GM12878 (cell line): ENCODE measurements around the gene FIG4. TPM values are rescaled to one million over a fixed set of nuclear protein-coding genes. Genes with fewer than 3 reads are reported as not detected.

Source experiments
- ATAC-seq: fragments of 200-7000 bp; cut with Tn5 transposase; 3 replicates; pipeline ENCODE4 v1.9.1; 2020; ENCODE audit warnings: mild to moderate bottlenecking, moderate library complexity
- BruUV-seq: library from RNA; stranded (reverse); fragments of 400-500 nt; replicated peaks from 2 replicates; lab custom pipeline; 2021; lab: Mats Ljungman, UMichigan
- CTCF ChIA-PET: fragments of 300-600 bp; sonication (Branson Sonifier 250); formaldehyde crosslinking; extraction: SDS; loops from one replicate; lab custom pipeline; 2021; ENCODE audit warnings: inconsistent platforms; lab: Yijun Ruan, JAX
- POLR2A ChIA-PET: fragments of 350-600 bp; formaldehyde crosslinking; extraction: SDS; loops from one replicate; lab custom pipeline; 2021; ENCODE audit warnings: inconsistent platforms; lab: Charles Lee
- RAD21 ChIA-PET: fragments of 300-600 bp; sonication (Branson Sonifier 250); formaldehyde crosslinking; loops from one replicate; lab custom pipeline; 2023; ENCODE audit warnings: antibody characterized with exemption; ENCODE audit not compliant: unreplicated experiment; lab: Charles Lee
- SMC1A ChIA-PET: fragments of 300-600 bp; sonication (Branson Sonifier 250); formaldehyde crosslinking; loops from one replicate; lab custom pipeline; 2023; ENCODE audit not compliant: unreplicated experiment, uncharacterized antibody; lab: Charles Lee
- DNase-seq: peaks from one replicate; pipeline ENCODE4 v3.0.0-alpha.2; 2011; ENCODE audit warnings: low read depth, low spot score
- FAIRE-seq: peaks from 3 replicates; lab custom pipeline; 2011; peaks lifted over from hg19 to GRCh38; lab: Jason Lieb, UNC
- H2AFZ ChIP-seq: 2 replicates; pipeline ENCODE4 v1.6.0; 2011; ENCODE audit warnings: low read depth, low read length, control low read depth; ENCODE audit not compliant: control insufficient read depth
- H3K27ac ChIP-seq: 2 replicates; pipeline ENCODE4 v1.5.1; 2011; ENCODE audit warnings: control low read depth; ENCODE audit not compliant: control insufficient read depth, insufficient read depth
- H3K27me3 ChIP-seq, 2 experiments: replicated peaks in 1 of 2; 2 replicates each; pipeline versions ENCODE4 v1.6.0 to v1.6.1; 2011; ENCODE audit warnings: low read length in 1 of 2; ENCODE audit not compliant: control insufficient read depth in 2 of 2, insufficient read depth in 2 of 2
- H3K36me3 ChIP-seq, 2 experiments: 2 replicates each; pipeline ENCODE4 v1.5.1; 2011; ENCODE audit warnings: low read length in 1 of 2; ENCODE audit not compliant: control insufficient read depth in 2 of 2, insufficient read depth in 2 of 2
- H3K4me1 ChIP-seq: 2 replicates; pipeline ENCODE4 v1.6.1; 2011; ENCODE audit warnings: mild to moderate bottlenecking, low read length, moderate library complexity, mixed read lengths; ENCODE audit not compliant: control insufficient read depth, insufficient read depth
- H3K4me2 ChIP-seq: 2 replicates; pipeline ENCODE4 v1.6.0; 2011; ENCODE audit warnings: control low read depth; ENCODE audit not compliant: control insufficient read depth, insufficient read depth
- H3K4me3 ChIP-seq: fragments of 200-600 bp; sonication (generic); 2 replicates; pipeline ENCODE4 v1.5.1; 2016
- H3K79me2 ChIP-seq: 2 replicates; pipeline ENCODE4 v1.6.0; 2011; ENCODE audit warnings: low read length; ENCODE audit not compliant: control insufficient read depth, insufficient read depth
- H3K9ac ChIP-seq: 2 replicates; pipeline ENCODE4 v1.8.0; 2011; ENCODE audit warnings: low read length, control low read depth, mixed read lengths; ENCODE audit not compliant: control insufficient read depth, insufficient read depth
- H3K9me3 ChIP-seq: replicated peaks from 3 replicates; pipeline ENCODE4 v1.5.1; 2011; ENCODE audit warnings: mild to moderate bottlenecking, low read length; ENCODE audit not compliant: control insufficient read depth, insufficient read depth
- H4K20me1 ChIP-seq: 2 replicates; pipeline ENCODE4 v1.6.0; 2011; ENCODE audit not compliant: control insufficient read depth, insufficient read depth
- CHD4 ChIP-seq: fragments of 200-600 bp; sonication (generic); IDR thresholded peaks from 2 replicates; pipeline ENCODE4 v1.6.1; 2016; ENCODE audit warnings: mild to moderate bottlenecking
- CREM ChIP-seq: IDR thresholded peaks from 2 replicates; pipeline ENCODE4 v1.6.1; 2014; ENCODE audit warnings: antibody characterized with exemption, low read depth
- HDGF ChIP-seq: fragments of 450-650 bp; IDR thresholded peaks from 2 replicates; pipeline ENCODE4 v1.6.1; 2016; ENCODE audit warnings: antibody characterized with exemption
- MTA2 ChIP-seq: fragments of 450-650 bp; IDR thresholded peaks from 2 replicates; pipeline ENCODE4 v1.6.1; 2016; ENCODE audit warnings: low read depth, mild to moderate bottlenecking, moderate library complexity
- RCOR1 ChIP-seq: conservative IDR thresholded peaks from 2 replicates; pipeline ENCODE4 v1.6.1; 2012; ENCODE audit warnings: low read depth, low read length, improper control_type of control experiment
- RELA ChIP-seq: fragments of 450-650 bp; IDR thresholded peaks from 2 replicates; pipeline ENCODE4 v1.8.0; 2014; ENCODE audit warnings: borderline replicate concordance; ENCODE audit not compliant: partially characterized antibody
- SKIL ChIP-seq: fragments of 450-650 bp; IDR thresholded peaks from 2 replicates; pipeline ENCODE4 v1.6.1; 2017; ENCODE audit warnings: mild to moderate bottlenecking, low read depth, inconsistent platforms; ENCODE audit not compliant: poor library complexity, severe bottlenecking
- ZSCAN29 ChIP-seq: fragments of 450-650 bp; IDR thresholded peaks from 2 replicates; pipeline ENCODE4 v1.6.1; 2017; ENCODE audit warnings: mild to moderate bottlenecking, moderate library complexity
- WGBS: methylation state at CpG from one replicate; pipeline ENCODE4 v1.1.6; 2016; ENCODE audit warnings: low lambda C conversion rate; ENCODE audit not compliant: insufficient replicate concordance, insufficient coverage; ENCODE audit errors: missing lambda C conversion rate; 5-methylcytosine and 5-hydroxymethylcytosine counted together
- in situ Hi-C: fragments of 300-500 bp; cut with MboI; formaldehyde crosslinking; loops from 9 replicates; pipeline ENCODE4 v1.14.3; 2018; ENCODE audit warnings: mixed read lengths
- intact Hi-C: fragments of 100-400 bp; cut with micrococcal nuclease; formaldehyde crosslinking; loops from one replicate; pipeline ENCODE4 v1.14.2; 2022; ENCODE audit not compliant: unreplicated experiment
- polyA plus RNA-seq, 11 experiments: library from polyadenylated mRNA; depleted of rRNA in 4 of 11; unstranded in 6 of 11; stranded (reverse) in 5 of 11; fragments of >200 nt; fragmentation: Nextera tagmentation in 4 of 11; fragmentation: Illumina TruSeq in 1 of 11; extraction: Ambion mirVana in 4 of 11; extraction: Trizol in 1 of 11; gene quantifications; 1 replicate in 1 of 11; 2 replicates in 10 of 11; pipeline versions ENCODE4 v1.2.1 to v1.2.3, GENCODE V29; 2011 to 2016; ENCODE audit warnings: inconsistent platforms in 2 of 11, missing spikeins in 2 of 11, low read depth in 1 of 11
- total RNA-seq, 4 experiments: library from RNA; depleted of rRNA in 3 of 4; stranded (reverse); fragments of >200 nt in 3 of 4; fragmentation: Illumina TruSeq in 1 of 4; extraction: Trizol in 1 of 4; gene quantifications; 2 replicates each; pipeline versions ENCODE4 v1.2.1 to v1.2.3, GENCODE V29; 2013 to 2021
- TF ChIP-seq, protein P1 (sequence below): IDR thresholded peaks from 2 replicates; pipeline ENCODE4 v1.6.1; 2012; ENCODE audit warnings: low read length, inconsistent platforms

The FIG4 gene
- total and polyA plus RNA-seq, 10 of the 15 experiments (the other 5 are each of a cell fraction or from before 2014, with no cell fraction given): 3.8 to 23.2 (median 11.8) TPM

GRCh38 chr6:109738667-109739066 lies 47.6 kb downstream of the FIG4 start:
- H3K9me3 ChIP-seq: no peaks in the 10 kb centered on the region
- no peaks in the 10 kb centered on the region for H3K27me3 ChIP-seq
- no peaks in the 10 kb centered on the region for H3K4me1 ChIP-seq
- 94% methylated on average over 2 of the region's 2 CpGs for WGBS
- peaks cover 0 to 4% of the 10 kb centered on the region in 2 experiments; a peak in 1 of 4 replicates for H3K36me3 ChIP-seq
- H2AFZ ChIP-seq: no peak overlapping the region
- H3K9ac ChIP-seq: no peak overlapping the region
- no peaks in the 10 kb centered on the region for H4K20me1 ChIP-seq
- no peak overlapping the region for H3K27ac ChIP-seq
- no peak overlapping the region for H3K4me3 ChIP-seq
- ChIA-PET SMC1A (no interaction called here), POLR2A (no interaction called here), CTCF (interaction anchor here (0.5 kb wide), 1 partner anchor 996 kb away, joined by 3 read pairs; no protein-coding TSS in a partner anchor), RAD21 (no interaction called here)
- no TSS peak for BruUV-seq
- H3K4me2 ChIP-seq: no peak overlapping the region
- H3K79me2 ChIP-seq: no peaks in the 10 kb centered on the region
- ATAC-seq (no peak), DNase-seq (no peak), FAIRE-seq (no peak)
- intact Hi-C loops: no loop called here
- in situ Hi-C loops: no loop called here
- TF ChIP-seq MTA2 (no peak), SKIL (no peak), RCOR1 (no peak), ZSCAN29 (no peak), RELA (no peak), CREM (no peak), CHD4 (no peak), HDGF (no peak)
- TF ChIP-seq, protein P1, sequence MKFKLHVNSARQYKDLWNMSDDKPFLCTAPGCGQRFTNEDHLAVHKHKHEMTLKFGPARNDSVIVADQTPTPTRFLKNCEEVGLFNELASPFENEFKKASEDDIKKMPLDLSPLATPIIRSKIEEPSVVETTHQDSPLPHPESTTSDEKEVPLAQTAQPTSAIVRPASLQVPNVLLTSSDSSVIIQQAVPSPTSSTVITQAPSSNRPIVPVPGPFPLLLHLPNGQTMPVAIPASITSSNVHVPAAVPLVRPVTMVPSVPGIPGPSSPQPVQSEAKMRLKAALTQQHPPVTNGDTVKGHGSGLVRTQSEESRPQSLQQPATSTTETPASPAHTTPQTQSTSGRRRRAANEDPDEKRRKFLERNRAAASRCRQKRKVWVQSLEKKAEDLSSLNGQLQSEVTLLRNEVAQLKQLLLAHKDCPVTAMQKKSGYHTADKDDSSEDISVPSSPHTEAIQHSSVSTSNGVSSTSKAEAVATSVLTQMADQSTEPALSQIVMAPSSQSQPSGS: no peak
